H9 (cell line): ENCODE data around the gene UNC5B. TPM values are rescaled to one million over a fixed set of nuclear protein-coding genes. Genes with fewer than 3 reads are reported as not detected.

Experiments used
- DNase-seq: peaks from one replicate; pipeline ENCODE4 v3.0.0-alpha.2; 2017
- H2AFZ ChIP-seq: one replicate; pipeline ENCODE4 v1.6.1; 2013; ENCODE audit warnings: mild to moderate bottlenecking, low read length, control low read depth, moderate library complexity
- H2AK5ac ChIP-seq: 2 replicates; pipeline ENCODE4 v1.6.1; 2013; ENCODE audit warnings: low read length, control low read depth, mixed read lengths; ENCODE audit not compliant: insufficient read length
- H2BK120ac ChIP-seq: one replicate; pipeline ENCODE4 v1.6.1; 2013; ENCODE audit warnings: low read depth, mild to moderate bottlenecking, low read length, control low read depth, inconsistent platforms; ENCODE audit not compliant: poor library complexity, severe bottlenecking
- H2BK12ac ChIP-seq: 2 replicates; pipeline ENCODE4 v1.6.1; 2013; ENCODE audit warnings: low read length, control low read depth, mixed read lengths, low read depth; ENCODE audit not compliant: insufficient read length
- H2BK15ac ChIP-seq: 2 replicates; pipeline ENCODE4 v1.6.1; 2013; ENCODE audit warnings: low read depth, low read length, control low read depth
- H2BK20ac ChIP-seq: one replicate; pipeline ENCODE4 v1.6.1; 2013; ENCODE audit warnings: low read depth, mild to moderate bottlenecking, low read length, control low read depth, inconsistent platforms; ENCODE audit not compliant: poor library complexity, severe bottlenecking
- H2BK5ac ChIP-seq: 2 replicates; pipeline ENCODE4 v1.6.1; 2013; ENCODE audit warnings: low read length, control low read depth, mixed read lengths; ENCODE audit not compliant: insufficient read length
- H3K14ac ChIP-seq: 2 replicates; pipeline ENCODE4 v1.6.1; 2013; ENCODE audit warnings: low read length, control low read depth; ENCODE audit not compliant: insufficient read depth
- H3K18ac ChIP-seq: 2 replicates; pipeline ENCODE4 v1.6.1; 2013; ENCODE audit warnings: low read depth, mild to moderate bottlenecking, mixed read lengths, low read length, control low read depth; ENCODE audit not compliant: insufficient read length
- H3K23ac ChIP-seq: 2 replicates; pipeline ENCODE4 v1.6.1; 2013; ENCODE audit warnings: low read length, control low read depth, mixed read lengths, low read depth; ENCODE audit not compliant: insufficient read length
- H3K23me2 ChIP-seq: 2 replicates; pipeline ENCODE4 v1.6.1; 2013; ENCODE audit warnings: low read depth, mild to moderate bottlenecking, mixed read lengths, low read length, control low read depth; ENCODE audit not compliant: insufficient read length, poor library complexity, severe bottlenecking
- H3K27ac ChIP-seq: 2 replicates; pipeline ENCODE4 v1.5.1; 2013; ENCODE audit warnings: low read length, control low read depth, mixed read lengths, low read depth; ENCODE audit not compliant: insufficient read length
- H3K27me3 ChIP-seq: 2 replicates; pipeline ENCODE4 v1.6.1; 2013; ENCODE audit warnings: low read length, control low read depth, inconsistent platforms; ENCODE audit not compliant: insufficient read depth
- H3K4ac ChIP-seq: 2 replicates; pipeline ENCODE4 v1.6.1; 2013; ENCODE audit warnings: low read depth, mild to moderate bottlenecking, control low read depth, inconsistent platforms, low read length, moderate library complexity
- H3K4me1 ChIP-seq: 2 replicates; pipeline ENCODE4 v1.6.1; 2013; ENCODE audit warnings: low read length, control low read depth, inconsistent platforms; ENCODE audit not compliant: insufficient read depth
- H3K4me2 ChIP-seq: 2 replicates; pipeline ENCODE4 v1.6.1; 2013; ENCODE audit warnings: low read length, control low read depth, mixed read lengths; ENCODE audit not compliant: insufficient read length, insufficient read depth
- H3K56ac ChIP-seq: 2 replicates; pipeline ENCODE4 v1.6.1; 2013; ENCODE audit warnings: low read depth, mild to moderate bottlenecking, mixed read lengths, low read length, control low read depth; ENCODE audit not compliant: insufficient read length
- H3K79me1 ChIP-seq: 2 replicates; pipeline ENCODE4 v1.6.1; 2013; ENCODE audit warnings: low read depth, mild to moderate bottlenecking, moderate library complexity, low read length, control low read depth, inconsistent platforms; ENCODE audit not compliant: insufficient read depth, poor library complexity, severe bottlenecking
- H3K79me2 ChIP-seq: 2 replicates; pipeline ENCODE4 v1.6.1; 2013; ENCODE audit warnings: low read length, control low read depth, inconsistent platforms; ENCODE audit not compliant: insufficient read depth
- H3K9ac ChIP-seq: 2 replicates; pipeline ENCODE4 v1.6.1; 2013; ENCODE audit warnings: low read length, control low read depth, mixed read lengths; ENCODE audit not compliant: insufficient read length; ENCODE audit errors: extremely low read depth
- H3K9me3 ChIP-seq: one replicate; pipeline ENCODE4 v1.6.1; 2013; ENCODE audit warnings: low read depth, low read length, inconsistent platforms; ENCODE audit not compliant: control insufficient read depth
- H3T11ph ChIP-seq: one replicate; pipeline ENCODE4 v1.6.1; 2013; ENCODE audit warnings: mild to moderate bottlenecking, low read length, control low read depth, inconsistent platforms
- H4K20me1 ChIP-seq: one replicate; pipeline ENCODE4 v1.6.1; 2013; ENCODE audit not compliant: control insufficient read depth, insufficient read length, insufficient read depth
- H4K5ac ChIP-seq: 2 replicates; pipeline ENCODE4 v1.6.1; 2013; ENCODE audit warnings: low read depth, mild to moderate bottlenecking, mixed read lengths, low read length, control low read depth; ENCODE audit not compliant: insufficient read length
- H4K8ac ChIP-seq: replicated peaks from 2 replicates; pipeline ENCODE4 v1.6.1; 2013; ENCODE audit warnings: low read length, control low read depth, mixed read lengths, low read depth; ENCODE audit not compliant: insufficient read length
- H4K91ac ChIP-seq: 2 replicates; pipeline ENCODE4 v1.6.1; 2013; ENCODE audit warnings: low read depth, mild to moderate bottlenecking, moderate library complexity, mixed read lengths, low read length, control low read depth; ENCODE audit not compliant: insufficient read length
- H3K27ac Mint-ChIP-seq, 3 experiments: 2 replicates in 2 of 3; 3 replicates in 1 of 3; pipeline ENCODE4 v1.8.0; 2020 to 2021; ENCODE audit warnings: mixed read lengths in 3 of 3, mild to moderate bottlenecking in 1 of 3, moderate library complexity in 1 of 3
- H3K27me3 Mint-ChIP-seq: 2 replicates; pipeline ENCODE4 v1.8.0; 2021; ENCODE audit warnings: low read depth, mild to moderate bottlenecking, moderate library complexity, mixed read lengths
- H3K36me3 Mint-ChIP-seq, 3 experiments: 2 replicates in 2 of 3; 3 replicates in 1 of 3; pipeline ENCODE4 v1.8.0; 2020 to 2021; ENCODE audit warnings: low read depth in 3 of 3, mixed read lengths in 3 of 3; ENCODE audit not compliant: insufficient read depth in 1 of 3
- H3K4me1 Mint-ChIP-seq, 2 experiments: 2 replicates each; pipeline ENCODE4 v1.8.0; 2020; ENCODE audit warnings: mixed read lengths in 2 of 2
- H3K4me3 Mint-ChIP-seq, 2 experiments: 2 replicates in 1 of 2; 3 replicates in 1 of 2; pipeline ENCODE4 v1.8.0; 2020 to 2021; ENCODE audit warnings: mild to moderate bottlenecking in 2 of 2, mixed read lengths in 2 of 2, moderate library complexity in 1 of 2
- H3K9me3 Mint-ChIP-seq, 2 experiments: 2 replicates in 1 of 2; 3 replicates in 1 of 2; pipeline ENCODE4 v1.8.0; 2020; ENCODE audit warnings: mild to moderate bottlenecking in 2 of 2, mixed read lengths in 2 of 2, moderate library complexity in 1 of 2
- CTCF ChIP-seq: fragments of 200-600 bp; sonication (generic); conservative IDR thresholded peaks from 3 replicates; pipeline ENCODE4 v1.8.0; 2021; ENCODE audit warnings: antibody characterized with exemption, mild to moderate bottlenecking
- total RNA-seq: library from RNA; stranded (reverse); gene quantifications from 2 replicates; pipeline ENCODE4 v1.2.1, GENCODE V29; 2021

The UNC5B gene
- total RNA-seq, 1 experiment from 2014 or later = 28.4 TPM

GRCh38 chr10:71197955-71198354 is 14.4 kb upstream of the UNC5B start:
- Mint-ChIP-seq H3K9me3 (peaks cover 24 to 25% of the 10 kb centered on the region in 2 experiments), H3K4me3 (no peak overlapping the region), H3K36me3 (peaks cover 5 to 20% (median 7%) of the 10 kb centered on the region in 3 experiments; a peak in 6 of 7 replicates), H3K27ac (no peak overlapping the region), H3K27me3 (no peaks in the 10 kb centered on the region; the same call in 1 of the 2 replicates), H3K4me1 (peaks cover 2 to 24% of the 10 kb centered on the region in 2 experiments; a peak in 3 of 4 replicates)
- Histone ChIP-seq H2BK5ac (no peak overlapping the region), H3K14ac (no peak overlapping the region), H3K56ac (no peak overlapping the region), H4K8ac (no peak overlapping the region), H3K4me2 (no peak overlapping the region), H3K4me1 (no peaks in the 10 kb centered on the region), H2BK12ac (no peak overlapping the region), H3K9me3 (no peaks in the 10 kb centered on the region), H2BK20ac (no peak overlapping the region), H3K23me2 (no peaks in the 10 kb centered on the region), H3K18ac (no peak overlapping the region), H3K9ac (no peak overlapping the region), H3T11ph (no peak overlapping the region), H2AK5ac (no peak overlapping the region), H3K27ac (no peak overlapping the region), H2BK120ac (no peak overlapping the region), H2BK15ac (no peak overlapping the region), H4K91ac (no peak overlapping the region), H4K5ac (no peak overlapping the region), H3K79me2 (no peaks in the 10 kb centered on the region), H3K27me3 (no peaks in the 10 kb centered on the region), H2AFZ (no peak overlapping the region), H3K23ac (no peak overlapping the region), H3K79me1 (no peaks in the 10 kb centered on the region), H4K20me1 (no peaks in the 10 kb centered on the region), H3K4ac (no peak overlapping the region)
- no peak for TF ChIP-seq CTCF
- DNase-seq = no peak
